ENCODE results near the gene CRYBG1. TPM values are rescaled to one million over a fixed set of nuclear protein-coding genes. Genes with fewer than 3 reads are reported as not detected.

CRYBG1 gene
- total RNA-seq, 1 experiment from 2014 or later = 10.7 TPM

DNA sequence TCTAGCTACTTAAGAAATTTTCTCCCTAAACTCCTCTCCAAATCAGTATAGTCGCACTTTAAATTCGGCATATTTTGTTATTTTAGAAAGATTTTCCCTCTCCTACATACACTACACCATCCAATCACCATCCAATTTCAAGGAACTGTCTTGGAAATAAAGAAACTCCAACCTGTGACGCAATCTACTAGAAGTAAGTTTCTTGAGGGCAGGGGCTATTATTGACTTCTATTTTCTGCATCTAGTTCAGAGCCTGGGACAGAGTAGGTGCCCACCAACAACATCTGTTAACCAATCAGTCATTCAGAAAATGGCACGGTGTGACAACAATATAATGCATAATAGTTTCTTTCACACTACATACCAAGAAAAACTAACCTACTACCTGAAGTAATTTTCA, 38.6 kb upstream of the CRYBG1 start (continued):
- TF ChIP-seq CBX3 (IDR thresholded peaks at IDR 0.05; ENCODE audit: low read depth) = no peak
- TF ChIP-seq, protein P1, sequence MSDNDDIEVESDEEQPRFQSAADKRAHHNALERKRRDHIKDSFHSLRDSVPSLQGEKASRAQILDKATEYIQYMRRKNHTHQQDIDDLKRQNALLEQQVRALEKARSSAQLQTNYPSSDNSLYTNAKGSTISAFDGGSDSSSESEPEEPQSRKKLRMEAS (IDR thresholded peaks at IDR 0.05) = no peak
- TF ChIP-seq EZH2 (IDR thresholded peaks at IDR 0.05) = no peak
- TF ChIP-seq ZBTB33 (IDR thresholded peaks at IDR 0.05; ENCODE audit: extremely low read depth, insufficient replicate concordance, low read length) = no peak
- no peak for TF ChIP-seq ELF1 (IDR thresholded peaks at IDR 0.05; ENCODE audit: borderline replicate concordance, low read depth)

- RAD21 ChIA-PET (ENCODE audit: low non-redundant PET in 1 of 2, low total read pairs in 2 of 2, uncharacterized antibody in 2 of 2, unreplicated experiment in 2 of 2) = no interaction called here
These were observed 35.7 kb upstream of the CRYBG1 start for GRCh38 chr6:106324726-106325335.

More at GRCh38 chr6:106324726-106325335, 35.7 kb upstream of the CRYBG1 start:
- H4K20me1 ChIP-seq (ENCODE audit: insufficient read depth) = no peaks in the 10 kb centered on the region
- ChIA-PET CTCF (interaction anchor here (1.1 to 1.2 kb wide), 2 partner anchors 10 to 14 kb away, joined by 6 to 13 read pairs; no protein-coding TSS in a partner anchor), POLR2A (interaction anchor here (0.5 to 1.3 kb wide), 7 partner anchors 8 to 974 kb away, joined by 3 to 9 read pairs (median 4); no protein-coding TSS in a partner anchor)
- peak overlapping the region; percentile 91 for H3K27ac ChIP-seq (ENCODE audit: low read depth, low read length)
- peak overlapping the region; percentile 88 for H3K9ac ChIP-seq (ENCODE audit: low read length)
- no peaks in the 10 kb centered on the region for H3K36me3 ChIP-seq (ENCODE audit: control insufficient read depth in 1 of 2, insufficient read depth in 2 of 2, low read length in 2 of 2)
- ATAC-seq (peak; percentile 19), DNase-seq (ENCODE audit: low read depth, low spot score) (no peak)
- H3K4me1 ChIP-seq (ENCODE audit: control insufficient read depth in 1 of 2, insufficient read depth in 2 of 2, low read length in 2 of 2) = peaks cover 6 to 16% of the 10 kb centered on the region in 2 experiments; a peak in 3 of 4 replicates
- H3K9me2 ChIP-seq (ENCODE audit: insufficient read depth) = no peaks in the 10 kb centered on the region
- TF ChIP-seq, protein P2, sequence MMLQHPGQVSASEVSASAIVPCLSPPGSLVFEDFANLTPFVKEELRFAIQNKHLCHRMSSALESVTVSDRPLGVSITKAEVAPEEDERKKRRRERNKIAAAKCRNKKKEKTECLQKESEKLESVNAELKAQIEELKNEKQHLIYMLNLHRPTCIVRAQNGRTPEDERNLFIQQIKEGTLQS (IDR thresholded peaks at IDR 0.05) = no peak
- TF ChIP-seq, protein P1 (IDR thresholded peaks at IDR 0.05) = no peak
- TF ChIP-seq SRF (IDR thresholded peaks at IDR 0.05; ENCODE audit: low read depth) (no peak), SP1 (IDR thresholded peaks at IDR 0.05; ENCODE audit: low read depth) (no peak), CTCF (IDR thresholded peaks at IDR 0.05 in 2 of 3, conservative IDR thresholded peaks at IDR 0.05 in 1 of 3; ENCODE audit: borderline replicate concordance in 1 of 3, insufficient read depth in 1 of 3, low read depth in 2 of 3, low read length in 2 of 3) (no peak), EZH2phosphoT487 (IDR thresholded peaks at IDR 0.05; ENCODE audit: borderline replicate concordance) (no peak), RAD21 (IDR thresholded peaks at IDR 0.05; ENCODE audit: low read depth) (no peak), FOSL1 (IDR thresholded peaks at IDR 0.05; ENCODE audit: low read depth) (no peak), ELF1 (IDR thresholded peaks at IDR 0.05; ENCODE audit: borderline replicate concordance, low read depth) (no peak), SIN3A (IDR thresholded peaks at IDR 0.05; ENCODE audit: low read depth) (no peak)
- TSS peak; percentile 63 for BruUV-seq (replicated peaks)
- peak overlapping the region; percentile 78 to 85 for H3K4me3 ChIP-seq (replicated peaks in 1 of 2; ENCODE audit: low read depth in 1 of 2, low read length in 2 of 2)
- H2AFZ ChIP-seq (ENCODE audit: low read depth, low read length, poor library complexity, severe bottlenecking) = no peak overlapping the region
- H3K27me3 ChIP-seq (ENCODE audit: insufficient read depth, low read length) = no peaks in the 10 kb centered on the region
- peak overlapping the region; percentile 70 for H3K4me2 ChIP-seq (ENCODE audit: low read length)
- H3K79me2 ChIP-seq (ENCODE audit: insufficient read depth, low read length) = peaks cover 53% of the 10 kb centered on the region
- H3K9me3 ChIP-seq (ENCODE audit: control insufficient read depth in 1 of 2, insufficient read depth in 1 of 2, low read depth in 1 of 2, low read length in 2 of 2) = no peaks in the 10 kb centered on the region
- intact Hi-C loops (cut with micrococcal nuclease) = no loop called here

Data from HCT116 (cell line).